HG03103 (cell line): ENCODE measurements around the gene CRYL1.

ENCODE experiments used
- ATAC-seq: cut with Tn5 transposase; IDR thresholded peaks from one replicate; pipeline ENCODE4 v1.9.1; 2021; ENCODE audit warnings: low read depth; ENCODE audit not compliant: unreplicated experiment

The CRYL1 gene

DNA sequence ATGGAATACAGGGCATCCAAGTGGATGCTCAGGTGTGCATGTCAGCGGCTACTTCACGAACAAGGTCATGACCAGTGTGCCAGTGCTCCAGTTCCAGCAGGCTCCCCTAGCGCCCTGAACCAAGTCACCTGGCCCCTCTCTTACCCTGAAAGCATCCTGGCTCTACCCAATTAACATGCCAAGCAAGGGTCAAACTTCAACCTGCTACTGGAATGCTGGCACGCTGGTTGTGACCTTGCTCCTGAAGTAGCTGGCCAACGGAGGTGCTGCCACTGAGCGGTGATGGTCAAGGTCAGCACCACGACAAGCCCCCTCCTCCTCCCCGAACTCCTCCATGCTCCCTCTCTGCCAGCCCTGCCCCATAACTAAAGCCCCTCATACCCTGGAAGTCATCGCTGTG is 96.0 kb downstream of the CRYL1 start:
- ATAC-seq = no peak

DNA sequence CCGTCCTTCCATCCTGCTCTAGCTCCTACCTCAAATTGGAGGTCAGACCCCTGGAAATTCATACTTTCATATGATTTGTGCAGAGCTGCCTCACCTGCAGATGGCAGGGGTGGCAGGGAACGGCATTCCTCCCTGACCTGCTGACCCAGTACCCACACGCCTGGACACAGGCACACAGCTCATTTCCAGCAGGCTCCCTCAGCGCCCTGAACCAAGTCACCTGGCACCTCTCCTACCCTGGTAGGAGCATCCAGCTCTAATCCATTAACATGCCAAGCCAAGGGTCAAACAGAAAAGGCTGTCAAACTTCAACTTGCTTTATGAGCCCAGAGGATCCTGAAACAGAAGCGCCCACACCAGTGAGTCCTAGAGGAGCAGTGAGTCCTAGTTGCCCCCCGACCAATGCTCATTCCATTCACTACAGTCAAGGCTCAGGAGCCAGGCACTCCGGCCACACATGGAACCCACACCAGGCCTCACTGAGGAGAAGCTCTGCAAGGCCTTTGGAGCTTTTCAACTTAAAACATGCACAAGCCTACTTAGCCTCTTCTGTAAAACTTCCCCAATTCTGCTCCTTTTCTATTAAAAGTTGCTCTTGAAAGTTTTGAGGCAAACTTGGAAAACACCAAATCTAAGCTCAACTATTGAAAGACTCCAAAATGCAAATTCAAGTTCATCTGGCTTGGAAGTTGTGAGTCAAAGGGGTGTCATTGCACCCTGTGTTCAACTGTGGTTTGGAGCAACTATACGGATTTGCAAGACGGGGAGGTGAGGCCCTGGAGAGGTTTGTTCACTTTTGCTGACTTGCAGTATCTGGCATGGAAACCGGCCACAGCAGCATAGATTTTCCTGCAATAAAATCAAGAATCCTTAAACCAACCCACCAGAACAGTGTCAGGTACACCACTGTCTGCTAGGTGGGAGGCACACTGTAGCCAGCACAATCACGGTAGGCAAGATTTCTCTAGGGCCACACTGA is 96.7 kb downstream of the CRYL1 start:
- no peak for ATAC-seq

DNA sequence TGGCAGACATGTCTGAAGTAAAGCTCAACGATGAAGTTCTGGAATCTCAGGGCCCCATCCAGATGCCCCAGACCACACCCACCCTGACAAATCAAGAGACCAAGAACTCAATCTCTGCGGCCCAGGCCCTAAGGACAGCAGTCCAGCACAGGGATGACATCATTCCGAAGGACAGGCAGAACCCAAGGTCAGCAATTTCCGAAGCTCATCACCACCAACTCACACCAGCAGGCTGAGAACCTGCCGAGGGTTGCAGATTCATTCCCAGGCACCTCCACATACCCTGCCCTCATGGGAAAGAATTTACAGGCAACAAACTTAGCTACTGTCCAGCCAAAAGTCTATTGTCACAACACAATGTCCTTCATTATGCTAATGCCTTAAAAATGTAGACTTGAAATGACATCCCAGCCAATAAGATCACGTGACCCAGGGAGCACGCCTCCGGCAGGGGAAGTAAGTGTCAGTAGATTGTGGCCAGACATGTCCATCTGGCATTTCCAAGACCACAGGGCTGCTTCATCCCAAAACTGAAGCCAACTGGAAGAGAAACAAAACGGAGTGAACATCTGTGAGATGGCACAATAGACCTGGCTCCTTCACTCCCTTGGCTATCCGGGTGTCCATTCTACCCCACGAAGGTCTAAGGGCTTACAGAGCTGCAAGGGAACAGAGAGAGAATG is 98.8 kb downstream of the CRYL1 start:
- no peak for ATAC-seq

DNA sequence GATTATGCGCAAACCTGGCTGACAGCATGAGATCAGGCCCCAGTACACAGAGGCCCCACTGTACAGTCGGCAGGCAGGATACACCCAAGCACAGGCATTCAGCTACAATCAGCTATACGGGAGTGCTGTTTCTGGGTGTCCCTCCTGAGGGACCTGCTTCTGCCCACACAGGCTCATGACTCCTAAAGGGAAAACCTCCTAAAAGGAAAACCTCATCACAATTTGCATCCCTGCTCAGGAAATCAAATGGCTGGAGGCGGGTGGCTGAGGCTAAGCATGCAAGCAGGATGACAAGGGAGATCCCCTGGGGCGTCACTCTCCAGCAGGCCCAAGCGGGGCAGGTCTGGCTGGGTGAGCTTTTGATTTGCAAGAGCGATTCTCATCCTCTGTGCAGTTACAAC is 99.8 kb downstream of the CRYL1 start:
- peak; percentile 64 for ATAC-seq

DNA sequence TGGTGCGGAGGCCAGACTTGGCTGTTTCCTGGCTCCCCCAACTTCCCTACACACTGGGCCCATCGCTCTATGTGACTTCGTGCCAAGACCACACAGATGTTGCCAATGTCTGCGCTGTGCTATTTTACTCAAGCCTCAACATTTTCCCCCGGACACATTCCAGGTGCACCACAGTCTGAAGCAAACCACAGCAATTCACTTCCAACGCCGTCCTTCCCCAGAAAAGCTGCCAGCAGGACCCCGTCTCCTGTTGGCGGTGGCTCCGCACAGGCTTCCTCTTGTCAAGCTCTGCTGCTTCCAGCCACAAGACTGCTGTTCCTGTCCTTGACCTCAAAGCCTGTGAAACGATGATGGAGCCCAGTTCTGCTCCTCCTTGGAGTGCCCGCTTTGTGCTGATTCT is 100.7 kb downstream of the CRYL1 start:
- ATAC-seq = no peak

DNA sequence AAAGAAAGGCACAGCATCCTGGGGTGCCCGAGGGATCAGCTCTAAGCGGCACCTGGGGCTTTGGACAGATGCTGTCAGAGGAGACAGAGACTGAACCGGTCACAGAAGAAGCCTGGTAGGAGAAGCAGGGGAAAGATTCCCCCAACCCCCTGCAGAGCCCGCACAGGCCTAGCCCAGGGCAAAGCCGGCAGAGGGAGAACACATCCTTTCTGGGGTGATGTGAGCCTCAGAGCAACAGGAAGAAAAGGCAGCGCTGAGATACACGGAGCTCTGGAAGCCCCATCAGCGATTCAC is 101.2 kb downstream of the CRYL1 start:
- ATAC-seq = no peak

DNA sequence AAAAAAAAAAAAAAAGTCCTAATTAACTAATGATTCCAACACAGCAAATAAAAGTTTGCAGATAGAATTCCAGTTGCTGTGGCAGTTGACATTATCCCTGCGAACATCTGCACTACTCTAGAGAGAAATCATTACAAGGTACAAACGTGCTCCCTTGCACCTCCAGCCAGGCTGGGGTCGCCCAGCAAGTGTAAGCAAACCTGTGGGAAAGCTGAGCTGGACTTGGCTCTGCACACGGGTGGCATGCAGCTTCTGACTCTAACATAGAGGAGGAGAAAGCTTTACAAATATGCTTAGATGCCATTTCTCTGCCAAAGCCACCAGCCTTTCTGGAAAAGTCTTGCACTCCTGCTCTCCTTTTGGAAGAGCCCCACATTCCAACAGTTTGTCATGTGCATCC is 103.3 kb downstream of the CRYL1 start:
- no peak for ATAC-seq

DNA sequence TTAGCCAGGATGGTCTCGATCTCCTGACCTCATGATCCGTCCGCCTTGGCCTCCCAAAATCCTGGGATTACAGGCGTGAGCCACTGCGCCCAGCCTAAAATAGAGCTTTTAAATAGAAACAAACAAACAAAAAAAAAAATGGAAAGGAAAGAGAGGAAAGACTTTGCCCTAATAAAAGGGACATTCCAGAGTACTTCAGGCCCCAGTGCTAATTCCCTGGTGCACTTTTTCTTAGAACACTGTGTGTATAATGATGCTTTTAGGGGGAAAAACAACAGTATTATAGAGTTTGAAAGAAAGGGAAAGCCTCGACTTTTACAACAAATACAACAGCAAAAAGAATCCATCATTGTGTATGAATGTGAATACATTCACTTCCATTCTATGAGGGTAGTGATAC is 104.7 kb downstream of the CRYL1 start:
- no peak for ATAC-seq

DNA sequence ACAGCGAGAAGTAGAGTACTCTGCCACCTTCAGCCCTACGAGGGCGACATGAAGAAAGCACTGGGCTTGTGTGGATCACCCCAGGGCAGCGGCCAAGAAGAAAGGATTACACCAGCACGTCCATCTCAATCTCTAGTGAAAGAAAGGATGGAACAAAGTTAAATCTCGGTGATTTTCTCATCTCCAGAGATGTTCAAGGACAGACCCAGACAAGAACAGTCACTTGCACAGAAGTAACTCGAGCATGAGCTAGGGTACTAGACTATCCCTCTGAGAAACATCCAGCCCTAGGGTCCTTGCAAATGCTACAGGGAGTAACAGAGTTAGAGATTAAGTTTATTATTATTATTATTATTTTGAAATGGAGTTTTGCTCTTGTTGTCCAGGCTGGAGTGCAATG is 106.7 kb downstream of the CRYL1 start:
- ATAC-seq = no peak

DNA sequence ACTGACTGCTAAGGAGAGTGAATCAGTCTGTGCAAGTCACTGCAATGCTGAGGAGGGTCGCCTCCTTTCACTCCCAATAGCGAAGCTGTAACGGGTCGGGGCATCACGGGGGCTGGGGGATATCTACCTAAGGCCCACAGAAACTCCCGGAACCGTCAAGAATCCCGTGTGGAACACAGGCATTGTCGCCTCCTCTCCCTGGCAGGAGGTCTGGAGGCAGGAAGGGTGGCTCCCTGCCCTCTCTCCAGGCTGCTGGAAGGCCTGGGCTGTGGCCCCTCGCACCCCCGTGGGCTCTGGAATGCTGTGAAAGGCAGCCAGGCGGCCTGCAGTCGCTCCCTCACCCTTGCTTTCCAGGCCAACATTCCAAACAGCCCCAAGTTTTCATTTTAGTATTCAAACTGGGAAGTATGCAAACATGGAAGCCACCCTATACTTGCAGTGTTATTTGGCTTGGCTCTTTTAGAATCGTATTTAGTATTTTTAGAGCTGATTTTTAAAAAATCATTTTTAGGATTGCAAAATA is 109.4 kb downstream of the CRYL1 start:
- ATAC-seq = no peak

DNA sequence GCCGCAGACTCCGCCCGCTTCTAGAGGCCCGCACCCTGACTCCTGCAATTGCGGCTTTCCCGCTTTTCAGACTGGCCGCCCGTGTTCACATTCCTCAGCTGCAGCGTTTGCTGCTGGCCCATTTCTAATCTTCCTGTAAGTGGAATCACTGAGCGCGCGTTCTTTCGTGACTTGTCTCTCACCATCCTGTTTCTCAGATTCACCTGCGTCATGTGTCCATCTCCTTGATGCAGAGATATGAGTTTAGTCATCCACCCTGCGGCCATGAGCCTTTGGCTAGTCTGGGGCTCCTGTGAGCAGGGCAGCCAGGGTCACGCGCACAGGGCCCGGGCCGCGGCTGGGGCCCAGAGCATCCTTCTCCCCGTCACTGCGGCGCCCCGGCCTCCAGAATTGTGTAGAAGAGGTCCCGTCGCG is 110.0 kb downstream of the CRYL1 start:
- ATAC-seq = no peak

DNA sequence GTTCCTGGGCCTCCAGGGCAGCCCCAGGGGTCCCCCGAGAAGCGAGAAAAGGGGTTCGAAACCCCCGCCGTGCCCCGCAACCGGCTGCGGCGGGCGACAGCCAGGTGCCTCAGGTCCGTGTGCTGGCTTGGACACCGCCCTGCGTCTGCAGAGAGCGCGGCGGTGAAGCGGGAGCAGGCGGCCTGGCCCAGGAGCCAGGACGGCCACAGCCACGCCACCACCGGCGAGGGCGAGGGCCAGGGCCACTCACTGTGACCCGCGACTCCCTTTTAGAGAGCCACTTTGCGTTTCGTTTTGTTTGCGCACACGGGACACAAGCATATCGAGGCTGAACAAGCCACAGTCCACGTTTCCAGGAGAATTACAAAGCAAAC is 110.4 kb downstream of the CRYL1 start:
- ATAC-seq = no peak

DNA sequence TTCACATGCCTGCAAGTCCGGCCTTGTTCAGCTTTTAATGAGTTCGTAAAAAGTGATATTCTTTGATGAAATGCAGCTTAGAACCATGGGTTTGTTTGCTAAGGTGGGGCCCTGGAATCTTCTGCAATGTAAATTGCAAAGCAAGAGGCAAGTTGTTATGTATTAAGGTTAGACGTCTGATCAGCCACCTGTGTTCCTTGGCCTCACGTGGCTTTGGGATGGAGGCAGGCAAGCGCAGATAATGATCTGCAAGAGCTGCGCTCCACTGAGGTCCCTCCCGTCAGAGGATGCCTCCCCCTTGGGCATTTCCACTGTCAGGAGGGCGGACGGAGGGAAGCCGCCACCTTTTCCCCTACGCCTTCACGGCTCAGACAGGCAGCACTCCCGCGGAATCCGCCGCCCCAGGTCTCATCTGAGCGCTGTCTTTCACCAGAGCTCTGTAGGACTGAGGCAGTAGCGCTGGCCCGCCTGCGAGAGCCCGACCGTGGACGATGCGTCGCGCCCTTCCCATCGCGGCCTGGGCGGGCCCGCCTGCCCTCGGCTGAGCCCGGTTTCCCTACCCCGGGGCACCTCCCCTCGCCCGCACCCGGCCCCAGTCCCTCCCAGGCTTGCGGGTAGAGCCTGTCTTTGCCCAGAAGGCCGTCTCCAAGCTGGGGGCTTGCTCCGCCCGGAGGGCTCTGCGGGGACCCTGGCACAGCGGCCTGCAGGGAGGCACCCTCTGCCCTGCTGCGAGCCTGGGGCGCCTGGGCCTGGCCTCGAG is 110.9 kb downstream of the CRYL1 start:
- no peak for ATAC-seq

DNA sequence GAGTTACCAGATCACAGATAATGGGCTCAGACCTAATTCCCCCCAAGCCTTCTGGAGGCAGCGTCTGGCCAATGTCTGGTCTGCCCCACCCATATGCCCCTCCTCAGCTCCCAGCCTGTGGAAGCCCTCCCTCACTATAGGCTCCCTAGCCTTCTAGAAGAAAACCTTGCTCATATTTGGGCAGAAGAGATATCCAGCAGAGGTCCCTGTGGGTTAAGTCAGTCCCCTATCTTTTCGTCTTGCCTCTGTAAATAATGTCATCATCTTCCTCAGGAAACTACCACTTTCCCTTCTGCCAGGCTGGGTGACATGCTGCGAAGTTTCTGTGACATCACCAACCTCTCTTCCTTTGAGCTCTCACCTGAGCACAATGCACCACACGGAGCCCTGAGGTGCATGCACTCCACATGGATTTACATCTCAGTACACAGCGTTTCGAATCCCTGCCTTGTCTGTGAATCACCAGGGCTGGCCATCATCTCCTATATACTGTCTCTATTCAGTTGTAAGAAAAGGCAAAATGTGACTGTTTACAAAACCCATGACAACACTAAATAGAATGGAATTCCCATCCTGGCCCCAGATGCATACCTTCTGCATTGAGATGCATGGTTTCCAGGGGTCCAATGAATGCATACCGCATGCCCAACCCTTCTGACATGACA is 112.8 kb downstream of the CRYL1 start:
- ATAC-seq = no peak

DNA sequence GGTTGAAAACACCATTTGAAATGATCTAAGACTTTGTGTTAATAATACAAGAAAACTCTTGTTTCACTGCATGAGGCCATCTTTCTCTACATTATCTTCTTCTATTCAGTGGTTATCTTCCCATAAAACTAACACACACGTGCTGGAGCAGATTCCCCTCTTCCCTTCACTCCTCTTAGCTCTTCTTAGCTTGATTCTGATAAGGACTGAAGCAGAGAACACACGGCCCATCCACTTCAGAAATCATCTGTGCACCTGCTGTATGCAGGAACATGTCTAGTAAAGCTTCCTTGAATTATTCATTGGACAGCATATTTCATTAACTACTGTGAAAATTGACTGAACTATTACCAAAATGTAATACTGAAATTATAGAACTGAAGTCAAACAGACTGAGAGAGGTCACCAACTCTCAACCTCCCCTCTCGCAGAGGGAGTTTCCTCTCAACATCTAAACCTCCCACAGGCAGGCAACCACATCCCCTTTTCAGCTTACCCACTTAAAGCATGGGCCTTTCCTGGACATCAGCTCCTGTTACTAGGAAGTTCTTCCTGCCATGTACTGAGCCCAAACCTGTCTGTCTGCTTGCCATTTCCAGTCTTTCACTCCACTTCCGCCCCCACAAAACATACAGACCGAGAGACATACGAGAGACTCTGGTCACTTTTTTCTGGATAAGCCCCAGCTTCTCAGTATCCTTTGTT is 113.9 kb downstream of the CRYL1 start:
- no peak for ATAC-seq

DNA sequence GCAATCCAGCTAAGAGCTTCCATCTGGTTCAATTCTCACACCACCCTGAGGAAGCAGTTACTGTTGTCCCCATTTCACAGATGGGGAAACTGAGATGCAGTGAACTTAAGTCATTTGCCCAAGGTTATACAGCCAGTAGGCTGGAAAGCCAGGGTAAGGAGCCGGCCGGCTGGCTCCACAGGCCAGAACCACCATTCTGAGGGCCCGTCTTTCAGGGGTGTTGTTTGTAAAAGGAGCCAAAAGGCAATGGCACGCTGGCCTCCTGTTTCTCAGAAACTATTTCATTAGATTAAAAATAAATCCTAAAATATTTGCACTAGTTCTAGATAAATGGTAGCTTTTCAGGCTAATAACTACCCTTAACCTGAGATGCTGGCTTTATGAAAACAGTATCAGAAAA is 114.9 kb downstream of the CRYL1 start:
- no peak for ATAC-seq

DNA sequence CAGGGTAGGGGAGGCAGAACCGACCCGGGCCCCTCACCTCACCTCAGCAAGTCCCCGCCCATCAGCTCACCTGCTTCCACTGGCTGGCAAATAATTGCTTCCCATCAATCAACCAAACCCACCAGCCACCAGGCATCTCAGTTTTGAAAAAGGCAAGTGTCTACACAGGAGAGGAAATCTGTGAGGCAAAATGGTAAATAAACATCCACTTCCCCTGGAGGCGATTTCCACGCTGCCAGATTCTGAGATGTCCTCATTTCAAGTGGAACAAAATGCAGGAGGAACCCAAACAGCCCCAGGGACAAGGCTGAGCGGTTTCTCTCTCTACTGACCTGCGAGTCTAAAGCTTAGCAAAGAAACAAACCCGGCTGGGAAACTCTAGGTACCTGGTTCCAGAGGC is 117.5 kb downstream of the CRYL1 start:
- no peak for ATAC-seq

DNA sequence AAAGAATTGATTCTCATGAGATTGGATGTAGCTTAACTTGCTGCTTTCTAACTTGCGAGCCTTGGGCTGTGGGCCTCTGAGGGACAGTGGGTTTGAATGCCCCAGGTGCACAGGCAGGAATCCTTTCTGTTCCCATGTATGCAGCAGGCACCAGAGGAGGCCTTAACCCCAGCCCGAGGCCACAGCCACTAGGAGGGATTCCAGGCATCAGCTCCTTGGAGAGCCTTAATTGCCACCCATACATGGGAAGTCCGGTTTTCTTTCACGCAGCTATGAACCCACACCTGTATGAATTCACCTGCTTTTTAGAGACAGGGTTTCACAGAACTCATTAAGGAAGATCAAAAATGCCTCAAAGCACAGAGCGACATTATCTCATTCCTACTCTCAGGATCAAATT is 117.9 kb downstream of the CRYL1 start:
- no peak for ATAC-seq

DNA sequence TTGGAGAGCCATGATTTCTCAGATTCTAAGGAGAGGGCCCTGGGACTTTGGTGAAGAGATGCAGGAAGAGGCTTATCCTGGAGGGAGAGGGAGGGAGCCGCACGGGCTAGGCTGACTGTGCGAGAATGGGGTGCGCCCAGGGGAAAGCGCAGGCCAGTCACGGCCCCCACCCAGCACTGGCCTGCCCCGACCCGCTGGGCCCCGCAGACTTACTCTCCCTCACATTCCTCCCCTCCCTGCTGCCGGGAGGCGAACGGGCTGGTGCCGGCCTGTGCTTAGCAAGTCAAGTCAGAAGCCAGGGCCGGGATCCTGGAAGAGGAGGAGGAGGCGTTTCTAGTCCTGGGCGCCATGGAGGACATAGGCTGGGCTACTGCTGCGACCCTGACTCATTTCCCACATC is 120.0 kb downstream of the CRYL1 start:
- no peak for ATAC-seq
